Right atrium auricular region (tissue), 2 donors: ENCODE measurements around the gene OSBPL2. TPM values are rescaled to one million over a fixed set of nuclear protein-coding genes. Genes with fewer than 3 reads are reported as not detected.

Experiments used
- DNase-seq: peaks from one replicate; pipeline ENCODE4 v3.0.0-alpha.2; 2019; ENCODE audit warnings: low spot score
- H3K27ac ChIP-seq, 2 donors: fragments of 200-600 bp; sonication (generic); 1 replicate in 1 of 2; 2 replicates in 1 of 2; pipeline ENCODE4 v1.5.1; 2016 to 2019
- H3K27me3 ChIP-seq, 2 donors: fragments of 200-600 bp; sonication (generic); one replicate each; pipeline versions ENCODE4 v1.5.1 to v1.6.0; 2017 to 2019
- H3K36me3 ChIP-seq: fragments of 200-600 bp; sonication (generic); one replicate; pipeline ENCODE4 v1.5.1; 2016
- H3K4me1 ChIP-seq, 2 donors: fragments of 200-600 bp; sonication (generic); one replicate each; pipeline versions ENCODE4 v1.5.1 to v1.6.0; 2017 to 2019
- H3K4me3 ChIP-seq, 2 donors: fragments of 200-600 bp; sonication (generic); 1 replicate in 1 of 2; 2 replicates in 1 of 2; pipeline ENCODE4 v1.5.1; 2017 to 2019; ENCODE audit warnings: mild to moderate bottlenecking in 1 of 2, moderate library complexity in 1 of 2
- H3K9me3 ChIP-seq, 2 donors: fragments of 200-600 bp; sonication (generic); one replicate each; pipeline ENCODE4 v1.5.1; 2019
- total RNA-seq, 2 donors: library from RNA; depleted of rRNA; stranded (reverse); fragments of >200 nt; gene quantifications; one replicate each; pipeline ENCODE4 v1.1.0, GENCODE V29; 2016
- TF ChIP-seq, protein P1 (sequence below), 2 donors: fragments of 200-600 bp; sonication (generic); IDR thresholded peaks; one replicate each; pipeline ENCODE4 v1.5.1; 2019; ENCODE audit warnings: antibody characterized with exemption in 2 of 2

The OSBPL2 gene
- total RNA-seq, 2 donors from 2014 or later = 27.2 to 29.6 TPM

DNA sequence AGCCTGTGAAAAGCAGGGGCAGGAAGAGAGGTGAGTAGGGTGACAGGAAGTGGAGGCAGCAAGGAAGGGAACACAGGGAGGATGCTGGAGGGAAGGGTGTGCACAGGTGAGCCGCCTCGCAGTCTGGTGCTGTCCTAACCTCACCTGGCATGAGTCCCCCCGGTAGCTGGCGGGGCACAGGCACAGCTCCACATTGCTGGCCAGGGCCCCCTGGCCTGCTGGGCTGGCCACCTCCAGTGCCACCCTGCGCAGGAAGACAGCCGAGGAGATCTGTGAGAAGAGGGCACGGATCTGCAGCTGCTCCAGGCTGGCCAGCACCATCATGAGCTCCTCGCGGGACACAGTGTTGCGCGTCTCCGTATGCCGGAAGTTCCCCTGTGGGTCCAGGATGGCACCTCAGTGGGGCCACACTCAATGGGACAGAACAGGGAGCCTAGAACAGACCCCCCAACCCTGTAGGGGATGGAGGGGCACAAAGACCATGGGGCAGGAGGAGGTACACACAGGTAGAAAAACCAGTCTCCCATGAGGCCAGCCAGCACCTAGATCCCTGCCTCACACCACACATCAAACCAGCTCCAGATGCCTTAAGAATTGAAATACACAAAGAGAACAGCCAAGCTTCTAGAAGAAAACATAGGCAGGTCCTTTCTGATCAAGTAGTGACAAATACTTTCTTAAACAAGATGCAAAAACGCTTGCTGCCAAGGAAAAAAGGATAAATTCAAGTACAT, 87.0 kb downstream of the OSBPL2 start:
- no peak for DNase-seq
- Histone ChIP-seq H3K4me1 (no peaks in the 10 kb centered on the region), H3K27me3 (no peaks in the 10 kb centered on the region), H3K36me3 (peaks cover 75% of the 10 kb centered on the region), H3K27ac (no peak overlapping the region), H3K9me3 (no peaks in the 10 kb centered on the region), H3K4me3 (no peak overlapping the region)
- TF ChIP-seq, protein P1, sequence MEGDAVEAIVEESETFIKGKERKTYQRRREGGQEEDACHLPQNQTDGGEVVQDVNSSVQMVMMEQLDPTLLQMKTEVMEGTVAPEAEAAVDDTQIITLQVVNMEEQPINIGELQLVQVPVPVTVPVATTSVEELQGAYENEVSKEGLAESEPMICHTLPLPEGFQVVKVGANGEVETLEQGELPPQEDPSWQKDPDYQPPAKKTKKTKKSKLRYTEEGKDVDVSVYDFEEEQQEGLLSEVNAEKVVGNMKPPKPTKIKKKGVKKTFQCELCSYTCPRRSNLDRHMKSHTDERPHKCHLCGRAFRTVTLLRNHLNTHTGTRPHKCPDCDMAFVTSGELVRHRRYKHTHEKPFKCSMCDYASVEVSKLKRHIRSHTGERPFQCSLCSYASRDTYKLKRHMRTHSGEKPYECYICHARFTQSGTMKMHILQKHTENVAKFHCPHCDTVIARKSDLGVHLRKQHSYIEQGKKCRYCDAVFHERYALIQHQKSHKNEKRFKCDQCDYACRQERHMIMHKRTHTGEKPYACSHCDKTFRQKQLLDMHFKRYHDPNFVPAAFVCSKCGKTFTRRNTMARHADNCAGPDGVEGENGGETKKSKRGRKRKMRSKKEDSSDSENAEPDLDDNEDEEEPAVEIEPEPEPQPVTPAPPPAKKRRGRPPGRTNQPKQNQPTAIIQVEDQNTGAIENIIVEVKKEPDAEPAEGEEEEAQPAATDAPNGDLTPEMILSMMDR (IDR thresholded peaks at IDR 0.05) = no peak

DNA sequence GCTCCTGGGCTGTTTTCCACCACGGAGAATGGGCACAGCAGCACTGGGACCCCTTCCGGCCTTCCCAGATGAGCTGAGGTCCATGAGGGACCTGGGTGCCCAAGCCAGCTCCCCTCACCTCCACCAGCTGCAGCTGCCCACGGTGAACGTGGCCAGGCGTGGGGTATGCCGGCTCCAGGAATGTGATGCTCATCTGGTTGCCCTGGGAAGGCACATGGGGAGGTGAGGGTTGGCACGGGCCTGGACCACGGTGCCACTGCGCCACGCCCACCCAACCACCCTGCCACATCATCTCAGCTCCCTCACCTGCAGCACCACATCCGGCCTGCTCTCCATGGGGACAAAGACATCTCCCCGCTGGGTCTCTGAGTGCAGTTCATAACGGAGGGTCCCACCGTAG, 88.2 kb downstream of the OSBPL2 start:
- TF ChIP-seq, protein P1 (IDR thresholded peaks at IDR 0.05) = no peak
- Histone ChIP-seq H3K27me3 (no peaks in the 10 kb centered on the region), H3K9me3 (no peaks in the 10 kb centered on the region), H3K4me1 (no peaks in the 10 kb centered on the region), H3K4me3 (no peak overlapping the region), H3K36me3 (peaks cover 80% of the 10 kb centered on the region), H3K27ac (no peak overlapping the region)
- DNase-seq = no peak

- Histone ChIP-seq H3K36me3 (peaks cover 86% of the 10 kb centered on the region), H3K4me1 (no peaks in the 10 kb centered on the region), H3K27me3 (no peaks in the 10 kb centered on the region), H3K27ac (no peak overlapping the region), H3K4me3 (no peak overlapping the region), H3K9me3 (no peaks in the 10 kb centered on the region)
- DNase-seq = no peak
- TF ChIP-seq, protein P1 (IDR thresholded peaks at IDR 0.05) = no peak
Measured at GRCh38 chr20:62326959-62327725, 88.8 kb downstream of the OSBPL2 start.

GRCh38 chr20:62327726-62328495, 89.6 kb downstream of the OSBPL2 start:
- no peak for DNase-seq
- Histone ChIP-seq H3K4me3 (no peak overlapping the region), H3K27me3 (no peaks in the 10 kb centered on the region), H3K4me1 (no peaks in the 10 kb centered on the region), H3K36me3 (peaks cover 94% of the 10 kb centered on the region), H3K9me3 (no peaks in the 10 kb centered on the region), H3K27ac (no peak overlapping the region)
- TF ChIP-seq, protein P1 (IDR thresholded peaks at IDR 0.05) = no peak

DNA sequence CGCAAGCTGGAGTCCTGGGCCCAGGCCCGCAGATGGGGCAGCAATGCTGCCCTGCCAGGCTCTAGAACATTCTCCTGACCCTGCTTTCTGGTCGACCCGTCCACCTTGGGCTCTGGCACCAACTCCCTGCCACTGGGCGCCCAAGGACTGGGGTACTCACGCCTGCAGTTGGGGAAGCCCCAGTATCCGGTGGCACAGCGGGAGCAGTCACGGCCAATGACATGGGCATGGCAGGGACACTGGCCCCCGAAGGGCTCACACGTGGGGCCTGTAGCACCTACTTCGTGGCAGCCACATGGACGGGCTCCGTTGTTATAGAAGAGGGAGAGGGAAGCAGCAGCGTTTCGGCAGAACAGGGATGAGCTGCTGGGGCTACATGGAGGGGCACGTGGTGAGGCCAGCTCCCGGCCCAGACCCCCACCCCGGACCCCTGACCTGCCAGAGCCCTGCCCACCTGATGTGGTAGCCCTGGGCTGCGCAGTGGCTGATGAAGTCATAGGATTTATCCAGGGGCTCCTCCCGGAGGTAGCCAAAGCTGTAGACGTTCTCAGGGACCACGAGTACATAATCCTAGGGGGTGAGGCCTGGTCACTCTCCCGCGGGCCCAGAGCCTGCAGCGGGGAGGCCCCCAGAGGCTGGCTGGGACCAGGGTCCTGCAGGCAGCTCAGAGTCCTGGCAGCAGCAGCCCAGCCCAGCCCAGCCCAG, 90.5 kb downstream of the OSBPL2 start:
- H3K4me3 ChIP-seq = no peak overlapping the region
- no peak overlapping the region for H3K27ac ChIP-seq
- peaks cover 96% of the 10 kb centered on the region for H3K36me3 ChIP-seq
- no peaks in the 10 kb centered on the region for H3K4me1 ChIP-seq
- TF ChIP-seq, protein P1 (IDR thresholded peaks at IDR 0.05) = no peak
- no peak for DNase-seq
- H3K9me3 ChIP-seq = no peaks in the 10 kb centered on the region
- H3K27me3 ChIP-seq = no peaks in the 10 kb centered on the region
